GM21528 (cell line): ENCODE results near the gene NPL.

Source experiments
- ATAC-seq: cut with Tn5 transposase; IDR thresholded peaks from one replicate; pipeline ENCODE4 v1.9.1; 2021; ENCODE audit warnings: mild to moderate bottlenecking, moderate library complexity; ENCODE audit not compliant: unreplicated experiment, low FRiP score

Gene NPL

GRCh38 chr1:182811975-182812722 lies 22.6 kb downstream of the NPL start:
- ATAC-seq, result no peak

GRCh38 chr1:182816863-182817262 lies 27.3 kb downstream of the NPL start:
- no peak for ATAC-seq

DNA sequence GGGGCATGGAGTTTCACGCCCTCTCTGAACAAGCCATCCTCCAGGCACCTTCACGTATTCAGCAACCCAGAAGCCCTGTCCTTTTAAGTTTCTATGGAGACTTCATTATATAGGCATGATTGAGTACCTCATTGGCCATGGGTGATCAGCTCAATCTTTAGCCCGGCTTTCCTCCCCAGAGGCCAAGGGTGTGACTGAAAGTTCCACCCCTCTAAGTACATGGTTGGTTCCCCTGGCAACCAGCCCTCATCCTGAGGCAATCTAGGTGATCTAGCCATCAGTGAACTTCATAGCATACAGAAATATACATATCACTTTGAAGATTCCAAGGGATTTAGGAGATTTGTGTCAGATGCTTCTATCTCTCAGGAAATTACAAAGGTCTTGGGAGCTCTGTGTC lies 28.2 kb downstream of the NPL start:
- no peak for ATAC-seq

- ATAC-seq, result no peak
These were observed 33.6 kb downstream of the NPL start for GRCh38 chr1:182823220-182823619.

DNA sequence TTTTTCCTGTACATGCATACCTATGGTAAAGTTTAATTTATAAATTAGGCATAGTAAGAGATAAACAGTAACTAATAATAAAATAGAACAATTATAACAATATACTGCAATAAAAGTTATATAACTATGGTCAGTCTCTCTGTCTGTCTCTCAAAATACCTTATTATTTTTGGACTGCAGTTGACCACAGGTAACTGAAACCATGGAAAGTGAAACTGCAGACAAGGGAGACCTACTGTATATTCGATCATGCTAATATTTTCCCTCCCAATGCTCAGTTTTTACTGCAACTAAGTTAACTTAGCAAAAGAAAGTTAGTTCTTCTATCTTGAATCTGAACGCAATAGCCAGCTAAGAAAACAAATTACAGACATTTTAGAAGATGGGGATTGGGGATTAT lies 37.3 kb downstream of the NPL start:
- ATAC-seq, result no peak

GRCh38 chr1:182829285-182829932 lies 39.8 kb downstream of the NPL start:
- peak; percentile 64 for ATAC-seq

DNA sequence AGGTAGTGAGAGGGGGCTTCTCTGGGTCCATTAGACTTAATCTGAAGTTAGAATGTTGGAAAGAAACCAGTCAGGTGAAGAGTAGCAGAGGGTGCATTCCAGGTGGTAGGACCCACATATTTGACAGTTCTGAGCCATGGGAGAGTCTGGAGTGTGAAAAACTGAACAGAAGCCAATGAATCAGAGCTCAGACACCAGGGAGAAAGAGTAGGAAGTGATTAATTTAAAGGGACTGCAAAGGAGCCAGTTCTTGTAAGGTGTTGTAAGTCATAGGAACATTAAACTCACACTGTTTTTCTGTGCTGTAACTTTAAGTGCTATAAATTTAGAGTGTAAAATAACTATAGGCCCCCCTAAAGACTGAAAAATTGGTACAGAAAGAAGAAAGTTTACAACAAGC lies 43.7 kb downstream of the NPL start:
- no peak for ATAC-seq

- no peak for ATAC-seq
These were observed 44.8 kb downstream of the NPL start for GRCh38 chr1:182834326-182834725.

DNA sequence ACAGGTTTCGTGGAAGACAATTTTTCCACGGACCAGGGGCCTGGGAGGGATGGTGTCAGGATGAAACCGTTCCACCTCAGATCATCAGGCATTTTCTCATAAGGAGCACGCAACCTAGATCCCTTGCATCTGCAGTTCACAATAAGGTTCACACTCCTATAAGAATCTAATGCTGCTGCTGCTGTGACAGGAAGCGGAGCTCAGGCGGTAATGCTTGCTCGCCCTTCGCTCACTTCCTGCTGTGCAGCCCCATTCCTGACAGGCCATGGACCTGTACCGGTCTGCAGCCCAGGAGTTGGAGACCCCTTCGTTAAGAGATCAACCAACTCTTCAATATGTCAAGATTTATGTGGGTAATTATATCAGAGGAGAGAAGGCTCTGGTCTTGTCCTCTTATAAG lies 46.2 kb downstream of the NPL start:
- ATAC-seq, result no peak

GRCh38 chr1:182839209-182840066 lies 49.9 kb downstream of the NPL start, which contains the start of gene DHX9:
DHX9 (plus strand) TSS chr1:182839347; CDS start chr1:182842567, 3,220 bp downstream.
- ATAC-seq, result peak; percentile 77

GRCh38 chr1:182841368-182841988 lies 51.9 kb downstream of the NPL start:
- ATAC-seq, result no peak

GRCh38 chr1:182842265-182842664 lies 52.7 kb downstream of the NPL start:
- ATAC-seq, result no peak

GRCh38 chr1:182845379-182845778 lies 55.8 kb downstream of the NPL start:
- ATAC-seq, result no peak

DNA sequence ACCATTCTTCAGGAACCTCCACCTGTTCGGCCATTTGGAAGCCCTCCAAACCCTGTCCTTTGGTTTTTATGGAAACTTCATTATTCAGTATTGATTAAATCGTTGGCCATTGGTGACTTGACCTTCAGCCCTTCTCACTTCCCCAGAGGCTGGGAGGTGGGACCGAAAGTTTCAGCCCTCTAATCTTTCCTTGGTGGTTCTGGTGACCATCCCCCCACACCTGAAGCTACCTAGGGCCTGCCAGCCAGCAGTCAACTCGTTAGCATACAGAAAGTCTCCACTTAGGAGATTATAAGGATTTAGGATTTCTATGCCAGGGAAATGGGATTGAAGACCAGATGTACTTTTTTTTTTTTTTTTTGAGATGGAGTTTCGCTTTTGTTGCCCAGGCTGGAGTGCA lies 56.3 kb downstream of the NPL start:
- ATAC-seq, result no peak

- ATAC-seq, result no peak
These were observed 57.5 kb downstream of the NPL start for GRCh38 chr1:182847105-182847504.

DNA sequence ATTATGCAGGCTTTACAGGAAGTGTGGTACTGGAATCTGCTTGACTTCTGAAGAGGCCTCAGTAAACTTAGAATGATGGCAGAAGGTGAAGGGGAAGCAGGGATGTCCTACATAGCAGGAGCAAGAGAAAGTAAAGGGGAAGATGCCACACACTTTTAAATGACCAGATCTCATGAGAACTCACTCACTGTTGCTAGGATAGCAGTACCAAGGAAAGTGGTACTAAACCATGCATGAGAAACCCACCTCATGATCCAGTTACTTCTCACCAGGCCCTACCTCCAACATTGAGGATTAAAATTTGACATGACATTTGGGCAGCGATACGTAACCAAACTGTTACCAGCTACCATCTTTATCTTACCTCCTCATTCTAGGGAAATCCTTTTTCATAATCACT lies 59.2 kb downstream of the NPL start:
- ATAC-seq, result no peak

DNA sequence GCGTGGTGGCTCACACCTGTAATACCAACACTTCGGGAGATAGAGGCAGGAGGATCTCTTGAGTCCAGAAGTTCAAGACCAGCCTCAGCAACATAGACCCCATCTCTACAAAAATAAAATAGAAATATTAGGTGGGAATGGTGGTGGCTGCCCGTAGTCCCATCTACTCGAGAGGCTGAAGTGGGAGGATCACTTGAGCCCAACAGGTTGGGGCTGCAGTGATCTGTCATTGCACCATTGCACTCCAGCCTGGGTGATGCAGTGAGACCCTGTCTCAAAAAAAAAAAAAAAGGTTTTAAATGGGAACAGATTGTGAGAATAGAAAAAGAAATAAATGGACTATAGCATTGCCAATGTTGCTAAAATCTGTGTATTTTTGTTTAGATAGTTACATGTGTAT lies 60.7 kb downstream of the NPL start:
- no peak for ATAC-seq

- ATAC-seq, result no peak
These were observed 62.3 kb downstream of the NPL start for GRCh38 chr1:182851825-182852224.

DNA sequence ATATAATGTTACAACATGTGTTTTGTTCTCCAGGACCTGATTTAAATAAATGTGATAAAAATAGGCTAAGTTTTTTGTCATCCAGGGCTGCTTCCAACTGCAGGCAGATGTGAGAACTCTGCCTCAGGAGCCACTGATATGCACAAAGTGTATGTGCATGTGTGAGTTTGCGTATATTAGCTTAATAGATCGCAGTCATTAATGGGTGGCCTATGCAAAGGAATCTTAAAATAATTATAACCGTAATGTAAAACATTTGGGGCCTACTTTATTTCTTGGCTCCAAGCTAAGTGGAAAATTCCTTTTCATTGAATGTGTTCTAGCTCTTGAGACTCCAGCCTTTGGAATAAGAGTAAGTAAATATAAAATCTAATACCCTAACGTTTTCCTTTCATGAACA lies 66.3 kb downstream of the NPL start:
- ATAC-seq, result no peak

DNA sequence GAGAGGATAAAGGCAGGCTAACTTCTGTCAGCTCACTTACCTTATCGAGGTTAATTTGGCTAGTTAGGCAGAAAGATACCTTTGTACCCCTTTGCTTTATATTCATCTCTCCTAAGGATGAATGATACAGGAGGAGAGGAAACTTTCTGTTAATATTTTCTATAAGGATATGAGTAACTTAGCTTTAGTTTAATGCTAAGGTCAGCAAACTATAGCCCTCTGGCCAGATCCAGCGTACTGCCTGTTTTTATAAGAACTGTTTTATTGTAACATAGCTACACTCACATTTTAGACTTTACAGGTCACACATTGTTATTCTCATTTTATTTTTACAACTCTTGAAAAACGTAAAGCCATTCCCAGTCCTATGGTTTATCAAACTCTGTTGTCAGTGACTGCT lies 67.6 kb downstream of the NPL start:
- no peak for ATAC-seq

DNA sequence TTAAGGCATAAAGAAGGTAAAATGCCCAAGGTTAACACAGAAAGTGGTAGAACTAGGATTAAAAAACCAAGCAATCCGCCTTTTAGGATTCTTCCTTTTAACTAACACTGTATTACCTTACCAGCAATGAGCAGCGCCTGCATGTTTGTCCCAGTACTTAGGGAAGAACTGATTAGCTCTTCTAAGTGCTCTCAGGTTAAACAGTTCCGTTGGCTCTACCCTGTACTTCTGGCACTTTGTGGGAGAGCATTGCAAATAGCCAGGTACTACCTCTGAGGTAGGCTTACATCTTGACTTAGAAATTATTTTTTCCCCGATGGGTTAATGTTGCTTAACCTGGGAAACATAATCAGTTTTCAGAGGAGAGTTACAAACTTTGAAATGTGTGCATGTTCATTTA lies 71.1 kb downstream of the NPL start:
- no peak for ATAC-seq
